KMS-11 (cell line): ENCODE measurements around the gene MYF5.

Source experiments
- H2AFZ ChIP-seq: fragments of 200-600 bp; sonication (generic); 2 replicates; pipeline ENCODE4 v1.6.1; 2016; ENCODE audit warnings: antibody characterized with exemption, mixed run types, low read depth
- H3K27ac ChIP-seq: fragments of 200-600 bp; sonication (generic); 2 replicates; pipeline ENCODE4 v1.6.1; 2016; ENCODE audit warnings: mild to moderate bottlenecking, mixed run types
- H3K27me3 ChIP-seq: fragments of 200-600 bp; sonication (generic); 2 replicates; pipeline ENCODE4 v1.6.1; 2017; ENCODE audit warnings: mild to moderate bottlenecking, low read depth, mixed run types, moderate library complexity; ENCODE audit not compliant: insufficient read depth
- H3K36me3 ChIP-seq: fragments of 200-600 bp; sonication (generic); 2 replicates; pipeline ENCODE4 v1.6.1; 2017; ENCODE audit warnings: mild to moderate bottlenecking, mixed run types; ENCODE audit not compliant: insufficient read depth
- H3K4me1 ChIP-seq: fragments of 200-600 bp; sonication (generic); 2 replicates; pipeline ENCODE4 v1.6.1; 2016; ENCODE audit warnings: mild to moderate bottlenecking, low read depth, mixed run types; ENCODE audit not compliant: poor library complexity, severe bottlenecking
- H3K4me2 ChIP-seq: fragments of 200-600 bp; sonication (generic); 2 replicates; pipeline ENCODE4 v1.7.0; 2016; ENCODE audit warnings: mild to moderate bottlenecking, mixed run types
- H3K4me3 ChIP-seq: fragments of 200-600 bp; sonication (generic); IDR thresholded peaks from 2 replicates; pipeline ENCODE4 v1.6.1; 2017; ENCODE audit warnings: low read depth, low read length, mixed read lengths; ENCODE audit not compliant: insufficient read depth
- H3K79me2 ChIP-seq: fragments of 200-600 bp; sonication (generic); 2 replicates; pipeline ENCODE4 v1.6.1; 2016; ENCODE audit warnings: low read depth, mixed run types; ENCODE audit not compliant: insufficient read depth
- H3K9ac ChIP-seq: fragments of 200-600 bp; sonication (generic); 2 replicates; pipeline ENCODE4 v1.6.1; 2016; ENCODE audit warnings: mild to moderate bottlenecking, mixed run types
- H4K20me1 ChIP-seq: fragments of 200-600 bp; sonication (generic); 2 replicates; pipeline ENCODE4 v1.6.1; 2016; ENCODE audit warnings: mild to moderate bottlenecking, mixed run types; ENCODE audit not compliant: insufficient read depth
- TF ChIP-seq, protein P1 (sequence below): fragments of 200-600 bp; sonication (generic); conservative IDR thresholded peaks from 2 replicates; pipeline ENCODE4 v1.6.1; 2017; ENCODE audit warnings: low read depth, mild to moderate bottlenecking, antibody characterized with exemption, low read length, moderate library complexity, mixed read lengths

Gene MYF5

GRCh38 chr12:80745851-80746505 lies 29.3 kb downstream of the MYF5 start:
- TF ChIP-seq, protein P1, sequence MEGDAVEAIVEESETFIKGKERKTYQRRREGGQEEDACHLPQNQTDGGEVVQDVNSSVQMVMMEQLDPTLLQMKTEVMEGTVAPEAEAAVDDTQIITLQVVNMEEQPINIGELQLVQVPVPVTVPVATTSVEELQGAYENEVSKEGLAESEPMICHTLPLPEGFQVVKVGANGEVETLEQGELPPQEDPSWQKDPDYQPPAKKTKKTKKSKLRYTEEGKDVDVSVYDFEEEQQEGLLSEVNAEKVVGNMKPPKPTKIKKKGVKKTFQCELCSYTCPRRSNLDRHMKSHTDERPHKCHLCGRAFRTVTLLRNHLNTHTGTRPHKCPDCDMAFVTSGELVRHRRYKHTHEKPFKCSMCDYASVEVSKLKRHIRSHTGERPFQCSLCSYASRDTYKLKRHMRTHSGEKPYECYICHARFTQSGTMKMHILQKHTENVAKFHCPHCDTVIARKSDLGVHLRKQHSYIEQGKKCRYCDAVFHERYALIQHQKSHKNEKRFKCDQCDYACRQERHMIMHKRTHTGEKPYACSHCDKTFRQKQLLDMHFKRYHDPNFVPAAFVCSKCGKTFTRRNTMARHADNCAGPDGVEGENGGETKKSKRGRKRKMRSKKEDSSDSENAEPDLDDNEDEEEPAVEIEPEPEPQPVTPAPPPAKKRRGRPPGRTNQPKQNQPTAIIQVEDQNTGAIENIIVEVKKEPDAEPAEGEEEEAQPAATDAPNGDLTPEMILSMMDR, result no peak
- no peak overlapping the region for H3K4me2 ChIP-seq
- H2AFZ ChIP-seq, result no peak overlapping the region
- no peak overlapping the region for H3K27ac ChIP-seq
- no peak overlapping the region for H3K9ac ChIP-seq
- no peak overlapping the region for H3K4me3 ChIP-seq
- no peaks in the 10 kb centered on the region for H4K20me1 ChIP-seq
- no peaks in the 10 kb centered on the region for H3K4me1 ChIP-seq
- no peaks in the 10 kb centered on the region for H3K27me3 ChIP-seq
- H3K36me3 ChIP-seq, result no peaks in the 10 kb centered on the region
- H3K79me2 ChIP-seq, result no peaks in the 10 kb centered on the region

GRCh38 chr12:80747800-80748199 lies 31.1 kb downstream of the MYF5 start:
- H3K36me3 ChIP-seq, result no peaks in the 10 kb centered on the region
- H3K27ac ChIP-seq, result no peak overlapping the region
- H3K4me1 ChIP-seq, result no peaks in the 10 kb centered on the region
- H3K79me2 ChIP-seq, result no peaks in the 10 kb centered on the region
- H2AFZ ChIP-seq, result no peak overlapping the region
- TF ChIP-seq, protein P1, result no peak
- H3K4me3 ChIP-seq, result no peak overlapping the region
- no peaks in the 10 kb centered on the region for H4K20me1 ChIP-seq
- H3K9ac ChIP-seq, result no peak overlapping the region
- no peak overlapping the region for H3K4me2 ChIP-seq
- no peaks in the 10 kb centered on the region for H3K27me3 ChIP-seq

GRCh38 chr12:80749456-80749855 lies 32.7 kb downstream of the MYF5 start:
- Histone ChIP-seq H3K4me3 (no peak overlapping the region), H3K4me2 (no peak overlapping the region), H3K27me3 (no peaks in the 10 kb centered on the region), H2AFZ (no peak overlapping the region), H3K36me3 (no peaks in the 10 kb centered on the region), H3K27ac (no peak overlapping the region), H3K4me1 (no peaks in the 10 kb centered on the region), H4K20me1 (no peaks in the 10 kb centered on the region), H3K9ac (no peak overlapping the region), H3K79me2 (no peaks in the 10 kb centered on the region)
- TF ChIP-seq, protein P1, result no peak

DNA sequence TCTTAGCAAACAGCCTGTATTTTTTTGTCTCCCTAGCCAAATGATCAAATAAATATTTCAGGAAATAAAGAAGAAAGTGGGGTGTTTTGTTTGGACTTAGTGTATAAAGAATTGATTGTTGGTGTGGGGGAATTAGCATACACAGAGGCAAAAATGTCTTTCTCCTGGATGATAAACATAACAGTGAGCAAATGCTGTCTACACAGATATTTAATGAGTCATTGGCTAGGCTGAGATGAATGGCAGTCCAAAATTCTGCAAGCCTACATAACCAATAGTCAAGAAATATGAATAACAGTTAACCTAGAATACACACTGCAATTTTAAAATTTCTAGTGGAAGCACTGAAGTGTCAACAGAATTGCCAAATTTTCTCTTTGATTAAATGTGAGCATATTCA lies 35.8 kb downstream of the MYF5 start:
- H3K27ac ChIP-seq, result no peak overlapping the region
- no peak overlapping the region for H3K4me3 ChIP-seq
- H3K4me1 ChIP-seq, result no peaks in the 10 kb centered on the region
- H3K4me2 ChIP-seq, result no peak overlapping the region
- no peaks in the 10 kb centered on the region for H4K20me1 ChIP-seq
- no peaks in the 10 kb centered on the region for H3K36me3 ChIP-seq
- TF ChIP-seq, protein P1, result no peak
- no peak overlapping the region for H2AFZ ChIP-seq
- no peak overlapping the region for H3K9ac ChIP-seq
- no peaks in the 10 kb centered on the region for H3K27me3 ChIP-seq
- no peaks in the 10 kb centered on the region for H3K79me2 ChIP-seq
